Parathyroid adenoma (tissue), 2 donors: ENCODE measurements around the gene RAX2.

Source experiments
- H2AFZ ChIP-seq: fragments of 300-600 bp; sonication (generic); one replicate; pipeline ENCODE4 v1.7.0; 2017; ENCODE audit warnings: antibody characterized with exemption, mild to moderate bottlenecking
- H3K27ac ChIP-seq: fragments of 300-600 bp; sonication (generic); one replicate; pipeline ENCODE4 v1.7.0; 2017
- H3K27me3 ChIP-seq: fragments of 300-600 bp; sonication (generic); one replicate; pipeline ENCODE4 v1.7.0; 2017; ENCODE audit warnings: low read length; ENCODE audit not compliant: control insufficient read depth, insufficient read depth
- H3K36me3 ChIP-seq: fragments of 300-600 bp; sonication (generic); one replicate; pipeline ENCODE4 v1.7.0; 2017; ENCODE audit warnings: low read length; ENCODE audit not compliant: control insufficient read depth, insufficient read depth
- H3K4me1 ChIP-seq: fragments of 300-600 bp; sonication (generic); one replicate; pipeline ENCODE4 v1.7.0; 2017; ENCODE audit warnings: control low read depth
- H3K4me2 ChIP-seq: fragments of 300-600 bp; sonication (generic); one replicate; pipeline ENCODE4 v1.7.0; 2017; ENCODE audit warnings: low read length
- H3K4me3 ChIP-seq: fragments of 300-600 bp; sonication (generic); one replicate; pipeline ENCODE4 v1.7.0; 2017; ENCODE audit warnings: low read depth, low read length
- H3K79me2 ChIP-seq: fragments of 300-600 bp; sonication (generic); one replicate; pipeline ENCODE4 v1.7.0; 2017; ENCODE audit warnings: control low read depth
- H3K9ac ChIP-seq: fragments of 300-600 bp; sonication (generic); one replicate; pipeline ENCODE4 v1.7.0; 2017; ENCODE audit warnings: mild to moderate bottlenecking
- H3K9me3 ChIP-seq: fragments of 300-600 bp; sonication (generic); one replicate; pipeline ENCODE4 v1.7.0; 2017; ENCODE audit warnings: low read length; ENCODE audit not compliant: control insufficient read depth
- CTCF ChIP-seq: fragments of 300-600 bp; sonication (generic); IDR thresholded peaks from one replicate; pipeline ENCODE4 v1.7.0; 2017; ENCODE audit warnings: antibody characterized with exemption, mild to moderate bottlenecking
- donor health status: primary hyperparathyroidism.

RAX2 gene

GRCh38 chr19:3765121-3765520 lies 6.9 kb downstream of the RAX2 start:
- H3K27ac ChIP-seq: no peak overlapping the region
- no peaks in the 10 kb centered on the region for H3K4me1 ChIP-seq
- H3K79me2 ChIP-seq: peaks cover 5% of the 10 kb centered on the region
- TF ChIP-seq CTCF: no peak
- no peak overlapping the region for H3K4me2 ChIP-seq
- no peaks in the 10 kb centered on the region for H3K36me3 ChIP-seq
- no peak overlapping the region for H3K9ac ChIP-seq
- H2AFZ ChIP-seq: no peak overlapping the region
- no peaks in the 10 kb centered on the region for H3K27me3 ChIP-seq
- no peaks in the 10 kb centered on the region for H3K9me3 ChIP-seq
- no peak overlapping the region for H3K4me3 ChIP-seq

GRCh38 chr19:3762501-3763459 lies 9.2 kb downstream of the RAX2 start, which contains the start of gene MRPL54:
TSS of gene MRPL54 (plus strand) at chr19:3762682. CDS start at chr19:3762701, 19 bp downstream.
- Histone ChIP-seq H3K9me3 (no peaks in the 10 kb centered on the region), H3K9ac (peak within 1 kb of the TSS; percentile 87), H3K4me1 (no peaks in the 10 kb centered on the region), H3K27me3 (no peaks in the 10 kb centered on the region), H3K27ac (peak within 1 kb of the TSS; percentile 97), H3K36me3 (no peaks in the 10 kb centered on the region), H3K4me3 (peak within 1 kb of the TSS; percentile 100), H3K4me2 (peak within 1 kb of the TSS; percentile 99), H2AFZ (peak within 1 kb of the TSS; percentile 98), H3K79me2 (peaks cover 5% of the 10 kb centered on the region)
- TF ChIP-seq CTCF: no peak

- no peaks in the 10 kb centered on the region for H3K9me3 ChIP-seq
- TF ChIP-seq CTCF: no peak
- H3K4me1 ChIP-seq: no peaks in the 10 kb centered on the region
- H3K27ac ChIP-seq: peak overlapping the region; percentile 97
- peak overlapping the region; percentile 100 for H3K4me3 ChIP-seq
- H3K79me2 ChIP-seq: peaks cover 5% of the 10 kb centered on the region
- no peak overlapping the region for H3K9ac ChIP-seq
- no peaks in the 10 kb centered on the region for H3K27me3 ChIP-seq
- H3K4me2 ChIP-seq: peak overlapping the region; percentile 99
- H3K36me3 ChIP-seq: no peaks in the 10 kb centered on the region
- H2AFZ ChIP-seq: peak overlapping the region; percentile 93
These were observed 9.9 kb downstream of the RAX2 start for GRCh38 chr19:3762130-3762473.

- peak within 1 kb of the TSS; percentile 97 for H3K27ac ChIP-seq
- H3K36me3 ChIP-seq: no peaks in the 10 kb centered on the region
- H3K9me3 ChIP-seq: no peaks in the 10 kb centered on the region
- peak within 1 kb of the TSS; percentile 100 for H3K4me3 ChIP-seq
- H3K9ac ChIP-seq: peak within 1 kb of the TSS; percentile 87
- TF ChIP-seq CTCF: peak; percentile 94
- no peaks in the 10 kb centered on the region for H3K4me1 ChIP-seq
- H3K79me2 ChIP-seq: peaks cover 5% of the 10 kb centered on the region
- no peaks in the 10 kb centered on the region for H3K27me3 ChIP-seq
- H3K4me2 ChIP-seq: peak within 1 kb of the TSS; percentile 99
- H2AFZ ChIP-seq: peak within 1 kb of the TSS; percentile 98
These were observed 10.5 kb downstream of the RAX2 start, which contains the start of gene APBA3 for GRCh38 chr19:3761382-3762129. TSS of gene APBA3 (minus strand) at chr19:3761692. CDS start at chr19:3760264, 1,428 bp downstream.
